HepG2 (cell line): ENCODE data around the gene UBE2O. TPM values are rescaled to one million over a fixed set of nuclear protein-coding genes. Genes with fewer than 3 reads are reported as not detected.

Experiments
- FIP1L1 ChIP-seq: fragments of 200-400 bp; formaldehyde crosslinking; IDR thresholded peaks from 2 replicates; pipeline ENCODE4 v1.6.1; 2018; ENCODE audit warnings: low read depth, mild to moderate bottlenecking, low read length, moderate library complexity, borderline replicate concordance; ENCODE audit not compliant: insufficient read depth
- KDM4B ChIP-seq: sonication (generic); formaldehyde crosslinking; IDR thresholded peaks from 2 replicates; pipeline ENCODE4 v1.4.0; 2020; ENCODE audit warnings: missing genetic modification reagents
- MAX ChIP-seq: IDR thresholded peaks from 2 replicates; pipeline ENCODE4 v1.6.1; 2012; ENCODE audit warnings: inconsistent platforms
- NFIB ChIP-seq: sonication (generic); formaldehyde crosslinking; IDR thresholded peaks from 2 replicates; pipeline ENCODE4 v1.9.0; 2021; ENCODE audit warnings: missing genetic modification reagents, mild to moderate bottlenecking, borderline replicate concordance
- PHF8 ChIP-seq: sonication (generic); formaldehyde crosslinking; IDR thresholded peaks from 2 replicates; pipeline ENCODE4 v1.5.0; 2020; ENCODE audit warnings: missing genetic modification reagents
- RFX1 ChIP-seq: fragments of 450-650 bp; IDR thresholded peaks from 2 replicates; pipeline ENCODE4 v1.6.1; 2017
- RNF2 ChIP-seq: fragments of 450-650 bp; conservative IDR thresholded peaks from 2 replicates; pipeline ENCODE4 v1.6.1; 2016; ENCODE audit warnings: low read depth
- SALL1 ChIP-seq: sonication (generic); formaldehyde crosslinking; IDR thresholded peaks from 2 replicates; pipeline ENCODE4 v1.8.0; 2022; ENCODE audit warnings: mild to moderate bottlenecking, missing genetic modification reagents
- SAP130 ChIP-seq: IDR thresholded peaks from 2 replicates; pipeline ENCODE4 v1.6.1; 2016; ENCODE audit warnings: low read depth
- SMYD3 ChIP-seq: sonication (generic); formaldehyde crosslinking; IDR thresholded peaks from 2 replicates; pipeline ENCODE4 v1.8.1; 2023; ENCODE audit warnings: mild to moderate bottlenecking, missing genetic modification reagents
- SNAI1 ChIP-seq: sonication (generic); formaldehyde crosslinking; IDR thresholded peaks from 2 replicates; pipeline ENCODE4 v1.5.0; 2020; ENCODE audit warnings: mild to moderate bottlenecking, missing genetic modification reagents, borderline replicate concordance
- TBX3 ChIP-seq: fragments of 450-650 bp; IDR thresholded peaks from 2 replicates; pipeline ENCODE4 v1.6.1; 2017; ENCODE audit warnings: antibody characterized with exemption, mild to moderate bottlenecking, inconsistent platforms, borderline replicate concordance
- TCF7 ChIP-seq: sonication (generic); IDR thresholded peaks from 2 replicates; pipeline ENCODE4 v1.6.1; 2016; ENCODE audit warnings: antibody characterized with exemption, low read depth
- ZBTB39 ChIP-seq: sonication (generic); formaldehyde crosslinking; IDR thresholded peaks from 2 replicates; pipeline ENCODE4 v1.5.0; 2020; ENCODE audit warnings: missing genetic modification reagents
- ZMAT3 ChIP-seq: sonication (generic); formaldehyde crosslinking; conservative IDR thresholded peaks from 2 replicates; pipeline ENCODE4 v1.7.0; 2021; ENCODE audit warnings: missing genetic modification reagents
- ZNF318 ChIP-seq: sonication (generic); formaldehyde crosslinking; IDR thresholded peaks from 2 replicates; pipeline ENCODE4 v1.4.0; 2020; ENCODE audit warnings: mild to moderate bottlenecking, missing genetic modification reagents
- ZNF543 ChIP-seq: sonication (generic); formaldehyde crosslinking; IDR thresholded peaks from 2 replicates; pipeline ENCODE4 v1.4.0; 2020; ENCODE audit warnings: mild to moderate bottlenecking, missing genetic modification reagents
- ZNF563 ChIP-seq: sonication (generic); formaldehyde crosslinking; IDR thresholded peaks from 2 replicates; pipeline ENCODE4 v1.8.0; 2022; ENCODE audit warnings: mild to moderate bottlenecking, moderate library complexity, missing genetic modification reagents
- ZNF672 ChIP-seq: sonication (generic); formaldehyde crosslinking; IDR thresholded peaks from 2 replicates; pipeline ENCODE4 v1.8.1; 2022; ENCODE audit warnings: missing genetic modification reagents
- ZSCAN30 ChIP-seq: sonication (generic); formaldehyde crosslinking; IDR thresholded peaks from 2 replicates; pipeline ENCODE4 v1.5.0; 2020; ENCODE audit warnings: mild to moderate bottlenecking, missing genetic modification reagents
- polyA plus RNA-seq, 8 experiments: library from polyadenylated mRNA; depleted of rRNA in 3 of 8; stranded (reverse) in 7 of 8; unstranded in 1 of 8; fragments of >200 nt; fragmentation: Illumina TruSeq in 4 of 8; extraction: Trizol in 4 of 8; gene quantifications; 2 replicates each; pipeline versions ENCODE4 v1.2.1 to v1.2.3, GENCODE V29; 2011 to 2016; ENCODE audit warnings: low read depth in 4 of 8, missing spikeins in 1 of 8, mixed read lengths in 1 of 8; ENCODE audit not compliant: insufficient read depth in 1 of 8
- total RNA-seq, 5 experiments: library from RNA; depleted of rRNA; stranded (reverse); fragments of >200 nt; fragmentation: Illumina TruSeq; extraction: Trizol; gene quantifications; 2 replicates each; pipeline ENCODE4 v1.2.3, GENCODE V29; 2016; ENCODE audit warnings: low read depth in 1 of 5
- TF ChIP-seq, protein P1 (sequence below): sonication (generic); formaldehyde crosslinking; IDR thresholded peaks from 2 replicates; pipeline ENCODE4 v1.4.0; 2020; ENCODE audit warnings: missing genetic modification reagents

Gene UBE2O
- total and polyA plus RNA-seq, 2 of the 13 experiments (the other 11 are each of a cell fraction or from before 2014, with no cell fraction given) = 21.5 to 23.5 TPM

DNA sequence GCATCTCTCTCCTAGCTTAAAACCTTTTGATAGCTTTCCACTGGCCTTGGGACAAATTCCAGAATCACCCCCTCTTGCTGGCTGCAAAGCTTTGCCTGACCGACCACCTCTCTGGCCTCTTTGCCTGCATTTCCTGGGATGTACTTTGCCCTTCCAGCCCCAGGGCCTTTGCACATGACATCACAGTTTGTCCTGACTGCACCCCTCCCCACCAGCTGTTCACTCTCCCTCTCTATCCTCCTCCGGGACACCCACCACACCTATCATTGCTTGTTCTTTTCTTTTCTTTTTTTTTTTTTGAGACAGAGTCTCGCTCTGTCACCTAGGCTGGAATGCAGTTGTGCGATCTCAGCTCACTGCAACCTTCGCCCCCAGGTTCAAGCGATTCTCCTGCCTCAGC, 22.4 kb upstream of the UBE2O start (continued):
- TF ChIP-seq PHF8 (CRISPR knock-in tag) = 0 out of 2 replicates have a peak, but pooled peaks have one; percentile 21
- no peak for TF ChIP-seq ZNF672 (CRISPR knock-in tag)
- no peak for TF ChIP-seq NFIB (CRISPR knock-in tag)
- TF ChIP-seq FIP1L1 = no peak
- no peak for TF ChIP-seq RNF2
- 0 out of 2 replicates have a peak, but pooled peaks have one; percentile 22 for TF ChIP-seq ZNF318
- no peak for TF ChIP-seq ZNF563 (CRISPR knock-in tag)
- no peak for TF ChIP-seq SMYD3 (CRISPR knock-in tag)
- TF ChIP-seq ZMAT3 (CRISPR knock-in tag) = no peak
- no peak for TF ChIP-seq TCF7
- no peak for TF ChIP-seq ZSCAN30 (CRISPR knock-in tag)
- TF ChIP-seq, protein P1, sequence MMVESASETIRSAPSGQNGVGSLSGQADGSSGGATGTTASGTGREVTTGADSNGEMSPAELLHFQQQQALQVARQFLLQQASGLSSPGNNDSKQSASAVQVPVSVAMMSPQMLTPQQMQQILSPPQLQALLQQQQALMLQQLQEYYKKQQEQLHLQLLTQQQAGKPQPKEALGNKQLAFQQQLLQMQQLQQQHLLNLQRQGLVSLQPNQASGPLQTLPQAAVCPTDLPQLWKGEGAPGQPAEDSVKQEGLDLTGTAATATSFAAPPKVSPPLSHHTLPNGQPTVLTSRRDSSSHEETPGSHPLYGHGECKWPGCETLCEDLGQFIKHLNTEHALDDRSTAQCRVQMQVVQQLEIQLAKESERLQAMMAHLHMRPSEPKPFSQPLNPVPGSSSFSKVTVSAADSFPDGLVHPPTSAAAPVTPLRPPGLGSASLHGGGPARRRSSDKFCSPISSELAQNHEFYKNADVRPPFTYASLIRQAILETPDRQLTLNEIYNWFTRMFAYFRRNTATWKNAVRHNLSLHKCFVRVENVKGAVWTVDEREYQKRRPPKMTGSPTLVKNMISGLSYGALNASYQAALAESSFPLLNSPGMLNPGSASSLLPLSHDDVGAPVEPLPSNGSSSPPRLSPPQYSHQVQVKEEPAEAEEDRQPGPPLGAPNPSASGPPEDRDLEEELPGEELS (CRISPR knock-in tag) = no peak
- no peak for TF ChIP-seq KDM4B (CRISPR knock-in tag)
- TF ChIP-seq SNAI1 = no peak
- no peak for TF ChIP-seq RFX1
- TF ChIP-seq TBX3 = no peak
- no peak for TF ChIP-seq ZBTB39 (CRISPR knock-in tag)
- TF ChIP-seq MAX = no peak
- no peak for TF ChIP-seq SALL1 (CRISPR knock-in tag)
- TF ChIP-seq SAP130 (CRISPR knock-in tag) = no peak
- TF ChIP-seq ZNF543 (CRISPR knock-in tag) = no peak
